Panc1 (cell line): ENCODE measurements around the gene SLC24A4. TPM values are rescaled to one million over a fixed set of nuclear protein-coding genes. Genes with fewer than 3 reads are reported as not detected.

Source experiments
- ATAC-seq: fragments of 200-7000 bp; cut with Tn5 transposase; 2 replicates; pipeline ENCODE4 v1.9.1; 2020; ENCODE audit warnings: mild to moderate bottlenecking, moderate library complexity
- BruUV-seq: library from RNA; stranded (reverse); fragments of 400-500 nt; replicated peaks from 2 replicates; lab custom pipeline; 2021; lab: Mats Ljungman, UMichigan
- CTCF ChIA-PET: fragments of 300-600 bp; sonication (Branson Sonifier 250); formaldehyde crosslinking; loops from one replicate; lab custom pipeline; 2022; ENCODE audit warnings: antibody characterized with exemption; lab: Charles Lee
- POLR2A ChIA-PET: fragments of 300-600 bp; sonication (Branson Sonifier 250); formaldehyde crosslinking; loops from one replicate; lab custom pipeline; 2022; ENCODE audit warnings: antibody characterized with exemption; lab: Charles Lee
- DNase-seq: peaks from one replicate; pipeline ENCODE4 v3.0.0-alpha.2; 2010; ENCODE audit warnings: low read depth, low spot score
- H3K27ac ChIP-seq: 2 replicates; pipeline ENCODE4 v1.5.1; 2011; ENCODE audit warnings: mild to moderate bottlenecking, low read length, inconsistent platforms
- H3K27me3 ChIP-seq: fragments of 200-500 bp; sonication (Bioruptor generic); 2 replicates; pipeline ENCODE4 v1.6.0; 2014; ENCODE audit warnings: low read length, inconsistent platforms; ENCODE audit not compliant: control insufficient read depth, insufficient read depth
- H3K36me3 ChIP-seq: fragments of 200-500 bp; sonication (Bioruptor generic); 2 replicates; pipeline ENCODE4 v1.5.1; 2014; ENCODE audit warnings: inconsistent platforms, mild to moderate bottlenecking, low read length, moderate library complexity; ENCODE audit not compliant: control insufficient read depth, insufficient read depth
- H3K4me1 ChIP-seq: 2 replicates; pipeline ENCODE4 v1.5.1; 2011; ENCODE audit warnings: inconsistent platforms, mild to moderate bottlenecking, low read length, moderate library complexity; ENCODE audit not compliant: control insufficient read depth, insufficient read depth
- H3K4me3 ChIP-seq, 2 experiments: 2 replicates each; pipeline ENCODE4 v1.5.1; 2011 to 2012; ENCODE audit warnings: low read depth in 2 of 2, low read length in 2 of 2, mild to moderate bottlenecking in 2 of 2, inconsistent platforms in 1 of 2, moderate library complexity in 1 of 2
- H3K9me3 ChIP-seq: fragments of 200-500 bp; sonication (Bioruptor generic); 2 replicates; pipeline ENCODE4 v1.5.1; 2014; ENCODE audit warnings: low read depth, mild to moderate bottlenecking, inconsistent platforms, low read length, moderate library complexity; ENCODE audit not compliant: control insufficient read depth, insufficient read depth
- CTCF ChIP-seq: fragments of 450-650 bp; IDR thresholded peaks from 2 replicates; pipeline ENCODE4 v1.5.1; 2017; ENCODE audit warnings: mild to moderate bottlenecking
- POLR2AphosphoS5 ChIP-seq: IDR thresholded peaks from 2 replicates; pipeline ENCODE4 v1.6.1; 2012; ENCODE audit warnings: mild to moderate bottlenecking, low read depth, low read length, moderate library complexity
- REST ChIP-seq, 2 experiments: IDR thresholded peaks; 2 replicates each; pipeline ENCODE4 v1.6.1; 2011 to 2012; ENCODE audit warnings: low read depth in 2 of 2, control low read depth in 1 of 2, low read length in 1 of 2, mild to moderate bottlenecking in 1 of 2, moderate library complexity in 1 of 2; ENCODE audit not compliant: insufficient read depth in 1 of 2
- SIN3A ChIP-seq: IDR thresholded peaks from 2 replicates; pipeline ENCODE4 v1.6.1; 2012; ENCODE audit warnings: low read depth, mild to moderate bottlenecking, low read length, moderate library complexity, borderline replicate concordance; ENCODE audit not compliant: insufficient read depth
- TCF7L2 ChIP-seq: IDR thresholded peaks from 2 replicates; pipeline ENCODE4 v1.6.1; 2011; ENCODE audit warnings: mild to moderate bottlenecking, low read depth, low read length, inconsistent platforms
- in situ Hi-C: cut with HindIII; loops from 2 replicates; pipeline ENCODE4 v1.10.0; 2016; ENCODE audit warnings: low sequenced_read_pairs, low pct_unique_long_range_greater_than_20kb
- intact Hi-C: fragments of 100-400 bp; cut with micrococcal nuclease; formaldehyde crosslinking; loops from one replicate; pipeline ENCODE4 v1.10.0; 2022; ENCODE audit not compliant: unreplicated experiment
- total RNA-seq: library from RNA; stranded (reverse); gene quantifications from one replicate; pipeline ENCODE4 v1.2.1, GENCODE V29; 2021; ENCODE audit not compliant: unreplicated experiment

SLC24A4 gene
- total RNA-seq, 1 experiment from 2014 or later, result not detected

- H3K27ac ChIP-seq, result no peak overlapping the region
- in situ Hi-C loops (no loop called here), intact Hi-C loops (no loop called here)
- no peaks in the 10 kb centered on the region for H3K9me3 ChIP-seq
- no peaks in the 10 kb centered on the region for H3K27me3 ChIP-seq
- peaks cover 7% of the 10 kb centered on the region for H3K4me1 ChIP-seq
- no peak for ATAC-seq
- peak overlapping the region in 1 of 2 experiments; percentile 55; a peak in 2 of 4 replicates for H3K4me3 ChIP-seq
- TF ChIP-seq TCF7L2, result no peak
- TF ChIP-seq CTCF, result no peak
- no peak for TF ChIP-seq POLR2AphosphoS5
- TF ChIP-seq SIN3A, result no peak
- no peak for TF ChIP-seq REST (IDR thresholded peaks at IDR 0.05; ENCODE audit: insufficient read depth in 1 of 2, low read depth in 2 of 2, low read length in 1 of 2)
- H3K36me3 ChIP-seq, result no peaks in the 10 kb centered on the region
- no TSS peak for BruUV-seq
- ChIA-PET POLR2A (no interaction called here), CTCF (no interaction called here)
- no peak for DNase-seq
Measured at GRCh38 chr14:92514844-92515514, 192.0 kb downstream of the SLC24A4 start.

- ChIA-PET CTCF (interaction anchor here (0.5 kb wide), 1 partner anchor 129 kb away, joined by 9 read pairs; no protein-coding TSS in a partner anchor), POLR2A (no interaction called here)
- TF ChIP-seq TCF7L2 (no peak), REST (IDR thresholded peaks at IDR 0.05; ENCODE audit: insufficient read depth in 1 of 2, low read depth in 2 of 2, low read length in 1 of 2) (no peak), POLR2AphosphoS5 (no peak), CTCF (no peak), SIN3A (no peak)
- ATAC-seq, result no peak
- BruUV-seq, result TSS peak; percentile 47
- Histone ChIP-seq H3K36me3 (no peaks in the 10 kb centered on the region), H3K27me3 (no peaks in the 10 kb centered on the region), H3K4me1 (peaks cover 7% of the 10 kb centered on the region), H3K9me3 (no peaks in the 10 kb centered on the region), H3K27ac (no peak overlapping the region), H3K4me3 (no peak overlapping the region)
- in situ Hi-C loops, result no loop called here
- intact Hi-C loops, result no loop called here
- no peak for DNase-seq
Measured at GRCh38 chr14:92515546-92516343, 192.8 kb downstream of the SLC24A4 start.
